Adrenal gland (tissue), 5 donors: ENCODE measurements around the gene CTBP2.

ENCODE experiments used
- CTCF ChIP-seq, 6 experiments: fragments of 450-650 bp in 4 of 6; fragments of 200-600 bp in 2 of 6; sonication (generic) in 1 of 6; IDR thresholded peaks; 1 replicate in 5 of 6; 2 replicates in 1 of 6; pipeline versions ENCODE4 v1.5.1 to v1.8.0; 2016 to 2021; ENCODE audit warnings: antibody characterized with exemption in 6 of 6, mild to moderate bottlenecking in 2 of 6, moderate library complexity in 1 of 6
- POLR2A ChIP-seq, 2 donors: fragments of 450-650 bp; IDR thresholded peaks; one replicate each; pipeline ENCODE4 v1.6.1; 2017; ENCODE audit warnings: antibody characterized with exemption in 2 of 2, mild to moderate bottlenecking in 2 of 2, moderate library complexity in 1 of 2
- donor health status: DM: no; HTN: no; CAD: no.

DNA sequence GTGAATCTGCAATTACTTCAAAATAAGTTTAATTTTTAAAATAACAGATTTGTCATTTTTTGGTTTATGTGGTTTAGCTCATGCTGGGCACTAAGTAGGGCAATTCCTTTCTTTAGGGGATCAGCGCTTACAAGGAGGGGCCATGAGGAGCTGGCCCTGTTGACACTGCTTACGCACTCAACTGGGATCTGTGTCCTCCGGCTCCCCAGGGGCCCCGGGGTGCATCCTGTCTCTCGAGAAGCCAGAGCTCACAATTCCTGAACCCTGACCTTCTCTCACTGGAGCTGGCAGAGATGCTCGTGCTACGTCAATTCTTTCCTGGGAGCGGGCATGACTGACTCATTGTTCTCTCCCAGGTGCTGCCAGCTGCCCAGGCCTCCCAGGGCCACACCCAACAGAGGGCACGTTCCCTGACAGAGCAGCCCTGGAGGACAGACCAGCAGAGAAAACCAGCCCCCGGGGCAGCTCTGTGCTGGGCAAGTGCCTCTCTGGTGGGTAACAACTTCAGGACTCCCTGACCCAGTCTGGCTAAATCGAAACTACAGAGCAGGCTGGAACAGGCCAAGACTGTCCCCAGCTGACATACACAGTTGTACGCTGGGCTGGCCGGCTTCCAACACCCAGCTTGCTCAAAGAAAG lies 36.8 kb downstream of the CTBP2 start:
- TF ChIP-seq CTCF (IDR thresholded peaks at IDR 0.05): no peak
- TF ChIP-seq POLR2A (IDR thresholded peaks at IDR 0.05): peak in 1 of 2 donors; percentile 56
